KBM-7 (cell line): ENCODE data around the gene C10orf143.

ENCODE experiments used
- DNase-seq: peaks from one replicate; pipeline ENCODE4 v3.0.0-alpha.2; 2015
- in situ Hi-C: fragments of 300-500 bp; cut with MboI; formaldehyde crosslinking; loops from 2 replicates; pipeline ENCODE4 v1.14.3; 2020; ENCODE audit warnings: low sequenced_read_pairs, low pct_unique_long_range_greater_than_20kb, mixed read lengths

Gene C10orf143

DNA sequence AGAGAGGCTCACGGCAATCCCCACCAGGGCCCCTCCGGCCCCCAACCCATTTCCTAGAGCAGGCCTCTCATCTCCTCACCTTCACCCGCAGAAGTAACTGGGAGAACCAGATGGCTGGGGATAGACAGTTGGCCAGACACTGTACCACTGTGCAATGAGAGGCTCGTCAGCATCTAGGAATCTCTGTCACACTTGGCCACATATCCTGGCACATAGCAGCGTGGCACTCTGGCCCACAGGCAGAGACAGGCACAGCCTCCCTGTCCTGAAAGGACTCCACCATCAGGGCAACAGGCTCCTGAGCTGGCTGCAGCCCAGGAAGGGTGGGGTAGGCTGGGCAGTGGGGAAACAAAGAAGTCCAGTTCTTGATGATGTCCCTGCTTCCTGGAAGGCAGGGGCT lies 45.8 kb downstream of the C10orf143 start:
- DNase-seq, result no peak
- in situ Hi-C loops, result no loop called here

- in situ Hi-C loops, result no loop called here
- DNase-seq, result no peak
Observed at GRCh38 chr10:130062976-130063375, 47.7 kb downstream of the C10orf143 start.

- in situ Hi-C loops, result no loop called here
- no peak for DNase-seq
Observed at GRCh38 chr10:130062201-130062600, 48.4 kb downstream of the C10orf143 start.

DNA sequence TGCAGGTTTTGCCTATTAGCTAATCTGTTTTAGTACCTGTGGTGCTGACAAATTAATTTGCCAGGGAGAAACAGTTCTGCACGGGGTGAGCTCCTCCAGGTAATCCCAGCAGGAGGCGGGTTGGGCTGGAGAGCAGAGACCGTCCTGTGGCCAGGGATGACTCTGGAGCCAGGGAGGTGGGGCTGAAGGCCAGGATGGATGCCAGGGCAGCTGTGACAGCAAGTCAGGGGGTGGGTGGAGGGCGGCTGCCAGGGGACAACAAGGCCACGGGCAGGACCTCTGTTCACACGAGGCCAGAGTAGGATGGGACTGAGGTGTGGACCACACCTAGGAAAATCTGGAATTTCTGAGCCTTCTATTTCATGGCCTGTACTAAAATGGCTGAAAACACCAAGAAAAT lies 48.9 kb downstream of the C10orf143 start:
- DNase-seq, result no peak
- in situ Hi-C loops, result no loop called here

DNA sequence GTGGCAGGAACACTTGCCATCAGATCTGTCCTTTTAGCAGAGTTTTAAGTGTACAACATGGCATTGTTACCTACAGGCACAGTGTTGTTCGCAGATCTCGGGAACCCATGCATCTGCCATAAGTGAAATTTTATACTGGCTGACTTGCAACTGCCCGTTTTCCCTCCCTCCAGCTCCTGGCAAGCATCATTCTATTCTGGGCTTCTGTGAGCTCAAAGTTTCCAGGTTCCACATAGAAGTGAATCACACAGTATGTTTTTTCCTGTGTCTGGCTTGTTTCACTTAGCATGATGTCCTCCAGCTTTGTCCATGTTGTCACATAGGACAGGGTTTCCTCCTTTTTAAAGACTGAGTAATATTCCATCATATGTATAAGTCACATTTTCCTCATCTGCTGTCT lies 56.6 kb downstream of the C10orf143 start:
- in situ Hi-C loops, result no loop called here

DNA sequence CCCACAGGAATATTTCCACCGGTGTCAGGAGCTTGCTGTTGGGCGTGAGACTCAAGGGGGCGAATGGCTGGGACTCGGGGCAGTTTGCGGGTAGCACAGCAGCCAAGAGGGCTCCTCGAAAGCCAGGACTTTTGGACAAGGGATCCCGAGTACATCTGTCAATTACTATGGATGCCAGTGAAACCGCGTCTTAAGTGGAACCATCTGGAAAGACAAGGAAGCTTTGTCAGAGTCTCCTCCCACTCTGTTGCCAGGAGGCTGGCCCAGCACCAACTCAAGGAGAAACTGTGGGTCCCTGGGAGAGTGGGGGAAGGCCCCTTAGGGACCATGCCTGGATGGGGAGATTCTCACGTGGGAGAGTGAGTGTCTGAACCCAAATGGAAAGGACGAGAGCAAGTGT lies 57.1 kb downstream of the C10orf143 start:
- in situ Hi-C loops, result no loop called here
- no peak for DNase-seq

More for the DNA sequence above, 56.6 kb downstream of the C10orf143 start:
- no peak for DNase-seq

- in situ Hi-C loops, result no loop called here
- no peak for DNase-seq
Observed at GRCh38 chr10:130052193-130052592, 58.4 kb downstream of the C10orf143 start.

DNA sequence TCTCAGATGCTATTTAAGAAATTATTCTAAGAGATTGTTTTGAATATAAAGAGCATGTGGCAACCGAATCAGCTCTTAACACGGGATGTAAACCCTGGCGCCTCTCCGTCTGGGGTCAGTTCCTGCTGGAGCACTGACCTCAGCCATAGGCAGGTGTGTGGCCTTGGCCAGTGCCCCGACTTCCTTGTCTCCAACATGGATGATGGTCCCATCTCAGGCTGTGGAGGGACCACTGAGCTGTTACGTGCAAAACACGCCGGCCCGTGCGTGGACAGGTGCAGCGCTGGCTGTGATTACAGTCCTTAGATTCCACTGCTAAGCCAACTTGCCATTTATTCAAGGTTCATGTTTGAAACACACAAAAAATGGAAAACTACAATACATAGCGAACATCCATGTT lies 59.9 kb downstream of the C10orf143 start:
- DNase-seq, result no peak
- in situ Hi-C loops, result no loop called here

DNA sequence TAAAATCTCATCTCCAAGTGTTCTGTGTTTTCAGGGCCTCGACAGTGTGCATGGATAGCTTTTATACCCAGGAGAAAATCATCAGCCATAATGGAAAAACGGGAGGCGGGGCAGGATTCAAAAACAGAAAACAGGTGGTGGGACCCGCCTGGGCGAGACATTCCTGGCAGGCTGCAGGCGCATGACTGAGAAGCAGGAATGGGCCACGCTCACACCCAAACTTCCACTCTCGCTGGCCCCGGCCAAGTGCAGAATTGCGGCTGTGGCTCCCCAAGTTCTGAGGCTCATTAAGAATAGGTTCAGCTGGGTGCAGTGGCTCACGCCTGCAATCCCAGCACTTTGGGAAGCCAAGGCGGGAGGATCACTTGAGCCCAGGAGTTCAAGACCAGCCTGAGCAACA lies 60.6 kb downstream of the C10orf143 start:
- DNase-seq, result no peak
- in situ Hi-C loops, result no loop called here

- in situ Hi-C loops, result no loop called here
- no peak for DNase-seq
Observed at GRCh38 chr10:130049244-130049643, 61.4 kb downstream of the C10orf143 start.

DNA sequence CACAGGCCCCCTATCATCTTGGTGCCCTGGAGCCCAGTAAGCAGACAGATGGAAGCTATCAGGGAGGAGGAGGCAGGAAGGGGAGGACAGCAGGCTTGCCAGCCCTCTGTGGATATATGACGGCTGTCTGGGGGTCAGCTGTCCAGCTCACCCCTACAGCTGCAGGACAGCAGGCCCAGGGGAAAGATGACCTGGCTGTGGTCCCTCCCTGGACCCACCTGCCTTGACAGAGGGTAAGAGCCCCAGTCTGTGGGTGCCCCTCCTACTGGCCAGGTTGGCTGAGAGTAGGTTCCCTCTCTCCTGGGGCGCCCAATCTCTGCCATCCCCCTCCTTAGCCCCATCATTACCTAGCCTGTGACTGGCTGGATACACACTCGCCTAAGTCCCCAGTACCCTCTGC lies 62.5 kb downstream of the C10orf143 start:
- in situ Hi-C loops, result no loop called here
- no peak for DNase-seq

- in situ Hi-C loops, result no loop called here
- DNase-seq, result no peak
Observed at GRCh38 chr10:130047336-130047735, 63.3 kb downstream of the C10orf143 start.

GRCh38 chr10:130046591-130046990 lies 64.0 kb downstream of the C10orf143 start:
- in situ Hi-C loops, result no loop called here

GRCh38 chr10:130045801-130046321 lies 64.8 kb downstream of the C10orf143 start:
- DNase-seq, result no peak
- in situ Hi-C loops, result no loop called here

More at GRCh38 chr10:130046591-130046990, 64.0 kb downstream of the C10orf143 start:
- no peak for DNase-seq

DNA sequence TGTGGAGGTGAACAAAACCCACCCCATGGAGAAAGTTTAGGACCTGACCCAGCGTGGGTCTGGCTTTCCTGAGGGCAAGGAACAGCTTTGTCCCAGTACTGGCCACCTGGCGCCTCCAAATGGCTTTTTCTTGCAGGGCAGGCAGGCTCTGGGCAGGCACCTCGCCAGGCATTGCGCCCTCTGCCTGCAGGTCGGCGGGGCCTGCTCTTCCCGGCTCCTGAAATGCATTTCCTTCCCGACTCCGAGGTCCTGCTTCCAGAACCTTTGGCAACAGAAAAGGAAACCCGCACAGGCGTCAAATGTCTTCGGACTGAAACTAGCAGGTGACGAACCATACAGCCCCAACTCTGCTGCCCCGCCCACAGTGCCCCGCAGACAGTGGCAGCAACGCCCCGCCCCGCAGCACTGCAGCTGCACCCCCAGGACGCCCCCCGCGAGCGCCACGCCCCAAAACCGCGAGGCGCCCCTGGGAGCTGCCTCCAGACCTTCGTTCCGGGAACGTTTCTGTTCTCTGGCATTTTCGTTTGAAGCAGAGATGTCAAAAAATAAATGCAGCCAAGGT lies 65.5 kb downstream of the C10orf143 start:
- in situ Hi-C loops, result no loop called here
- no peak for DNase-seq

DNA sequence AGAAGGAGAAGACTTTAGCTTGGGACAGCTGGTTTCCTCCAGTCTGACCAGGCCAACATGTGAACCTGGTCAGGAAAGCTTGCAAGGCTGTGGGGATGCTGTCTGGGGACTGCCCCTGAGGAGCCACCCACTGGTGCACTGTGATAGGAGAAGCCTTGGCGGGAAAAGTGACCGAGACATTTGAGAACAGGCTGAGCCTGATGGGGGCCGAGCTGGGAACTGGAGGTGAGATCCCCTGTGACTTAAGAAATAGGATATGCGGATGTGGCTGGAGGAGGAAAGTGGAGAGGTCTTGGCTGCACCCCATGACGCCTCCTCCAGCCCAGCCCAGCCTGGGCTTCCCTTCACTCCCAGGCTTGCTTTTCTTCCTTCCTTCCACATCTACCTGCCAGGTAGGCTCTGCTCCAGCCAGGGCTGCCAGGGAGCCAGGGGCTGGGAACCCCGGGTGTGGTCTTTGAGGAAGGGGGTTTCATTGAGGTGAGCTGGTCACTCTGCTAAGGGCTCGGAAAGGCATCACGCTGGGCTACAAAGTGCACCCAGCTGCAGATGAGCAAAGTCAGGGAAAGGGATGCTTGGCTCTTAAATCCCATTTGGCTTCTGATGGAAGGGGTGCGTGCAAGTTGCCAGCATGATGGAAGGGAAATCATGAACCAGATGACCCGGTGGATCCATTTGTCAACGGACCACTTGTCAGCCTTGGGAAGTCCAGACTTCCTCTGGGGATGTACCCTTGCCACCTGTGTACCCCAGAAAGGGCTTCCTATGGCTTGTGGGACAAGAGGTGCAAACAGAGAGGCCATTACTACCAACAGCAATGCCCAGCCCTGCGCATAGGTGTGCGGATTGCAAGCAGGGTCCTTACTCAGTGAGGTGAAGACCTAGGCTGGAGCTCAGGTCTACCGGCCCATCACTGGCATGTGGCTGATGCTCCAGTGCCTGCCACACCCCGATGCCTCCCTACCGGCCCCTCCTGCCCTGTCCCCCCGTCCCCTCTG lies 66.3 kb downstream of the C10orf143 start:
- DNase-seq, result no peak
- in situ Hi-C loops, result no loop called here

DNA sequence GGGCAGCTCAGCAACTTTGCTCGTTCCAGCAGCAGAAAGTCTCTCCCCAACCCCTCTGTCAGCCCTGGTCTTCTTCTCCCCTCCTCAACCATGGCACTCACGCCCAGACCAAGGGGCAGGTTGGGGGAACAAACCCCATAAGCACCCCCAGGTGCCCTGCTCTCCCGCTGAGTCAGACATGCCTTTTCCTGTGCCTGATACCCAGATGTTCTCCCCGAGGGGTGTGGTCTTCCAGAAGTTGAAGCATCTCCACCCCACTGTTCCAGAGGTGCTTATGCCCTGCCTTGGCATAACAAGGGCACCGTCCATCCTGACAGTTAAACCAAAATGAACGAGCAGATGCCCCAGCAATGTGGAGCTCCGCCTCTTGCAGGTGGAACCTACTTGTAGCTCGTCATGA lies 67.1 kb downstream of the C10orf143 start:
- in situ Hi-C loops, result no loop called here
- no peak for DNase-seq

DNA sequence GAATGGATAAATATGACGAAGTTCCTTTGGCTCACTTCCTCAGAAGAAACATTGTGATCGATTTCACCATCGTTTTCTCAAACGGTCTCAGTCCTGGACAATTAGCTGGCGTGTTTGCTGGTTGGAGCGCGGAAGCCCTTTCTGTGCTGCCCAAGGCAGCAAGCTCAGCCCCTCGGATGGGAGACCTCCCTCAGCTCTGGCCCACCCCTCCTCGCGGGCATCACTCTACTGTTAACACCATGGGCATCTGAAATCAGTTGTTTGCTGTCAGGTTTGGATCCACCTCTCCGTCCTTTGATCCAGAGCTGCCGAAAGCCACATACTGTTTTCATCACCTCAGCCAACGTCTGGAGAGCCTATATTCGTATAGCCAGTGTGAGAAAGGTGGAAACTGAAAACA lies 68.2 kb downstream of the C10orf143 start:
- DNase-seq, result no peak
- in situ Hi-C loops, result no loop called here

DNA sequence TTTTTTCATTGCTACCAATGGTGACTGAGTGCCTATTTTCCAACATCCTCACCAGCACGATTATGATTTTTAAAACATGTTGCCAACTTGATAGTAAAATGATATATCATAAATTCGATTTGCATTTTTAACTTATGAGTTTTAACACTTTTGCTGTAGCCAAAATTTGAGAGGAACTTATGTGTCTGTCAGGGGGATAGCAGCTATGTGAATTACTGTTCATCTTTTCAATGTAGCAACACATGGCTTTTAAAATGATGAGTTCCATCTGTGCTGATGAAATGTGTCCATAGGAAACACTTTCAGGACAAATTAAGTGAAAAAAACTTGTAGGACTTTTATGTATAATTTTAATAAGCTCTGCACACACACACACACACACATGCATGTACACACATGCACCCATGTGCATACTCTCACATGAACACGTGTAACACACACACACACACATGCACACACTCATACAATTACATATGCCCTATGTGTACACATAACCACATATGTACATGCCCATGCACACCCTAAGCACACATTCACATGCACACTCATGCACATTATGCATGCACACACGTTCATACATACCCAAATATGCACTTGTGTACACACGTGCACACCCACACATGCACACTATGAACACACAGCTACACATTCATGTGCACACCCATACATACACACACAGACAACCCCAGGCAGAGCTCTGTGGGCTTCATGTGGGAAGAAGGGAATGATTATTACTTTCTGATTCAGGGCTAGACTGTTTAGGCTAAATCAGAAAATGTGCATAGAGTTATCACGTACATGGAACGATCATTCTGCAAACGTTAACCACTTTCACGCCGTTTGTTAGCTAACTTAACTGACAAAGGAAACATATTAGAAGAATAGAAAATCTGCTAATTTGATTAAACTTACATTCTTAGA lies 68.9 kb downstream of the C10orf143 start:
- DNase-seq, result no peak
- in situ Hi-C loops, result no loop called here
